Adipocyte (in vitro differentiated cells): ENCODE measurements around the gene FMNL2.
A peak's percentile ranks its signal among the peaks of the same experiment; 100 is the strongest.

Source experiments
- DNase-seq: peaks from one replicate; pipeline ENCODE4 v3.0.0-alpha.2; 2015; ENCODE audit warnings: low read depth
- H3K27me3 ChIP-seq: replicated peaks from 2 replicates; pipeline ENCODE4 v1.7.0; 2013; ENCODE audit warnings: mild to moderate bottlenecking, low read length, moderate library complexity; ENCODE audit not compliant: control insufficient read depth, insufficient read depth
- H3K36me3 ChIP-seq: 2 replicates; pipeline ENCODE4 v1.7.0; 2013; ENCODE audit warnings: low read length, mild to moderate bottlenecking, moderate library complexity; ENCODE audit not compliant: control insufficient read depth, insufficient read depth, severe bottlenecking
- H3K4me1 ChIP-seq: 2 replicates; pipeline ENCODE4 v1.7.0; 2013; ENCODE audit warnings: mild to moderate bottlenecking, low read length, moderate library complexity; ENCODE audit not compliant: control insufficient read depth, insufficient read depth
- H3K4me3 ChIP-seq: 2 replicates; pipeline ENCODE4 v1.7.0; 2013; ENCODE audit warnings: mild to moderate bottlenecking, low read length, moderate library complexity
- H3K9ac ChIP-seq: 2 replicates; pipeline ENCODE4 v1.7.0; 2013; ENCODE audit warnings: mild to moderate bottlenecking, low read length, moderate library complexity
- H3K9me3 ChIP-seq: 2 replicates; pipeline ENCODE4 v1.7.0; 2013; ENCODE audit warnings: mild to moderate bottlenecking, low read length, moderate library complexity; ENCODE audit not compliant: control insufficient read depth

FMNL2 gene

DNA sequence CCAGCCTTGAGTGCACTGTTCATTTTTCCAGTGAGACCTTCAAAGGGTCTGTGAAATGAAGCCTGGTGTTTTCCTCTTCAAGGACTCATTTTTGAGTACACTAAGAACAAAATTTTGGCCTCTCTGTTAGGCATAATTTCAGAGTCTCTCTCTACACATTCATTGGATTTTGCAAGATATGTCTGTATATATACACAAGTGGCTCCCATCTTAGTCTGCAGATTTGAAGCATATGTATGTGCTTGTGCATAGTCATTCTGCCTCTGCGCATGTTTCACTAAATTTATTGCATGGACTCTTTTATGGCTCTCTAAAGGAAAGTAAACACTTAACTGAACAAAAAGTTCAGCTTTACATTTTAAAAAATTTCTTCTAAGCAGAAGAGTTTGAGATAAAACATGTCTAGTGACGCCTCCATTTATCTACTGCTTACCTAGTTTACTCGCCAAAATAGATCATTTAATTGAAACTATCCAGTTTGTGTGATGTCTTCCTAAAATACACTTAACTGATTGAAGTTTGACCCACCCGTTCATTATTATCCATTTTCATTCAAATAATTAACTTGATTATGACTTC lies 145.9 kb downstream of the FMNL2 start:
- Histone ChIP-seq H3K36me3 (no peaks in the 10 kb centered on the region), H3K4me3 (no peak overlapping the region), H3K9ac (no peak overlapping the region), H3K9me3 (no peaks in the 10 kb centered on the region), H3K4me1 (no peaks in the 10 kb centered on the region), H3K27me3 (no peaks in the 10 kb centered on the region)
- DNase-seq = no peak

DNA sequence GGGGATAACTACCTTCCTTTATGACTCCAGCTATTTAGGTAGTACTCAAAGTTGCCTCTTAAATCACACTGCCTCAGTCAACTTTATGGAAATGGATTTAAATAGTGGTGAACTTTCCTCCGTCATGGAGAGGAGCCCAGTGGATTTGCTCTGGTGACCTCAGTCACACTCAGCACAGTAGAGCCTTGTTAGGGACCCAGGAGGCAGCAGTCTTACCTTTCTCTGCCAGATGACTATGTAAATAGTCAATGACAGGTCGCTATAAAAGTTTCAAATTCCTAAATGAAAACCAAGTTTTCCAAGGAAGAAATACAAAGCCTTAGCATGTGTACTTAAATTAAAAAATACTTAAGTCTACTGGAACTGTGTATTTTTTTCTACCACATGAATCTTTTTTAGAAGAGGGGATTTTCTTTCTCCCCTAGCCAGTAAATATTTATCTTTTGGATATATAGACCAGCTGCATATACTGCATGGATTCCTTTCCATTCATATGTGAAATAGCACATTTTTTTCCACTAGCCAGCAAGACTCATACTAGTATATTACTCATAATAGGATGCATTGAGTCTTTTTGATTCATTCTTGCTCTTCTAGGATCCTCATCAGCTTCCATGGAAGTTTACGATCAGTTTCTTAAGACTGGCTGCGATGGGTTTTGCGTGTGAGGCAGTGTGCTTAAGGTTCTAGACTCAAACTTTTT lies 147.1 kb downstream of the FMNL2 start:
- Histone ChIP-seq H3K4me3 (no peak overlapping the region), H3K36me3 (no peaks in the 10 kb centered on the region), H3K4me1 (peaks cover 6% of the 10 kb centered on the region), H3K9ac (no peak overlapping the region), H3K9me3 (no peaks in the 10 kb centered on the region), H3K27me3 (no peaks in the 10 kb centered on the region)
- no peak for DNase-seq

GRCh38 chr2:152483276-152484063 lies 148.5 kb downstream of the FMNL2 start:
- H3K9me3 ChIP-seq = no peaks in the 10 kb centered on the region
- DNase-seq = no peak
- H3K4me1 ChIP-seq = peaks cover 17% of the 10 kb centered on the region
- H3K9ac ChIP-seq = no peak overlapping the region
- no peaks in the 10 kb centered on the region for H3K36me3 ChIP-seq
- H3K4me3 ChIP-seq = no peak overlapping the region
- no peaks in the 10 kb centered on the region for H3K27me3 ChIP-seq

DNA sequence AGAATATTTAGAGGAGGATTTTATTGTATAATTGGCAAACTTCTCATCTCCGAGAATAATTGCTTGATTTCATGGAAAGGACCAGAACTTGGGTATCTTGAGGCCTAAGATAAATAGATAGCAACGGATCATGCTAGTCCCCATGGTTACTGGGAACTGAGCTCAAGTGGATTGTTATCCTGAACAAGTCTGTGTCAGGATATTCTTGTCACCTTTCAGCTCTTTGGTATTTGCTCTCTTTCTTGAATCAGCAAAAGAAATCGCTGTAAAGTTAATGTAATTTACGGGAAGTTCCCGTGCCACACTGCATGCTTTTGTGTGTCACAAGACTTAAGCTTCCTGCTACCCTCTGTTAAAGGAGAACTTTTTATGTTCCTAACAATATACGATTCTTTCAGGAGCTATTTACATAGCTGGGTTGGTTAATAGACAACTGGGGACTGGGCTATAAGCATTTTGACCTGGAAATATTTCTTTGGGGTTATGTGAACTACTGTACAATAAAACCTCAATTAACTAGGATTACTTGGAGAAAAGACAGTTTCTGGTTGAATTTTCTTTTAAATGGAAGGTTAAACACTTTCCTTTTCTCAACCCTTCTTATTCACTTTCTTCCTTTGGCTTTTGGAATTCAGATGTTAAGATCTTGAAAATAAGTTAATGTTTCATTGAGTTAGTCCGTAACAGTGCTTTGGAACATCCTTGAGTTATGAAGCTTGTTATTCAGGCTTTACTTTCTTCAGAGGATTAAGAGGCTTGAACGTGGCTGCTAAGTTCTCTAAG lies 151.2 kb downstream of the FMNL2 start:
- no peak for DNase-seq
- peaks cover 31% of the 10 kb centered on the region for H3K4me1 ChIP-seq

DNA sequence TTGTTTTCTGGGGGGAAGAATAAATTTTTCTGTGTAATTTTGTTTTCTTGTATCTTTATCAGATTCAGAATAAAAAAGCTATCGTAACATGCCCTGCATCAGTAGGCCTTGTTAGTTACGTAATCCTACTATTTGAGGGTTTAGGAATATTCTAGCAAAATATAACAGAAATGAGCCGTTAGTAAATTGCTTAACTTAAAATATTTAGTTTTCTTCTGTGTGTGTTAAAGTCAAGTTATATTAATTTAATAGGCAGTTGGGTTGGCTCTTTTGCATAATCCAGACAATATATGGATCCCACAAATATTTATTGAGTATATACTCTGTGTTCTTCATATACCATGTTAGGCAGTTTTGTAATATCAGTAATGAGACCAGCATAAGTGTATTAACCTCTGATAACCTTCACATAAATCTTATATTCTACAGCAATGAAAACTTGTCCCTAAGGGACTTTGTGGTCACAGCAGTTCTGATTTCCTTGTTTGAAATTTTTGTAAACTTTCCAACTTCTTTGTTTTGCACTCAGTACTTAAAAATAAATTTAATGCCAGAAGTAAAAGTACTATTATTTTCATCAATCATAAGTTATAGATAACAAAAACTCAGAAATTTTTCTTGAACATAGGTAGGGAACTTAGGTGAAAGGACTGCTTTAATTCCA lies 151.9 kb downstream of the FMNL2 start:
- Histone ChIP-seq H3K4me3 (no peak overlapping the region), H3K9ac (no peak overlapping the region), H3K27me3 (no peaks in the 10 kb centered on the region), H3K9me3 (no peaks in the 10 kb centered on the region), H3K36me3 (no peaks in the 10 kb centered on the region), H3K4me1 (peaks cover 36% of the 10 kb centered on the region)
- no peak for DNase-seq

More for the DNA sequence above, 151.2 kb downstream of the FMNL2 start:
- no peaks in the 10 kb centered on the region for H3K36me3 ChIP-seq
- H3K27me3 ChIP-seq = no peaks in the 10 kb centered on the region
- no peaks in the 10 kb centered on the region for H3K9me3 ChIP-seq
- H3K4me3 ChIP-seq = no peak overlapping the region
- no peak overlapping the region for H3K9ac ChIP-seq

- DNase-seq = no peak
- no peaks in the 10 kb centered on the region for H3K27me3 ChIP-seq
- H3K4me3 ChIP-seq = no peak overlapping the region
- H3K9me3 ChIP-seq = no peaks in the 10 kb centered on the region
- H3K9ac ChIP-seq = no peak overlapping the region
- H3K4me1 ChIP-seq = peaks cover 48% of the 10 kb centered on the region
- no peaks in the 10 kb centered on the region for H3K36me3 ChIP-seq
Observed at GRCh38 chr2:152488075-152488474, 153.1 kb downstream of the FMNL2 start.

DNA sequence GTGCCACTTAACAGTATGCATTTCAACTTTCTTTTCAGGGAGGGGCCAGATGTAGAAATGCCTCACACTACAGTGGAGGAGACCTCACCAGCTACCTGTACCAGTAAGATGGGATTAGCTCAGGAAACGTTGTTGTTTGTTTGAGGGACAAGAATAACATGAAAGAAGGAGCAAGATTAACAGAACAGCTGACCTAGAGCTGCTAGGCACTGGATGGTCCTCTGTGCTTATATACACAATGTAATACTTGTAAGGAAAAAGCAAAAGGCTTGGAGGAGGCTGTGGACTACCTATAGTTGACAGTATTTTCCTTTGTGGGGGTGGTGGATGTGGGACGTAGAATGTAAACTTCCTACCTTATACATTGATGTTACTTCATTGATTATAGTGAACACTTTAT lies 154.4 kb downstream of the FMNL2 start:
- peaks cover 61% of the 10 kb centered on the region for H3K4me1 ChIP-seq
- no peaks in the 10 kb centered on the region for H3K36me3 ChIP-seq
- no peak overlapping the region for H3K4me3 ChIP-seq
- no peak overlapping the region for H3K9ac ChIP-seq
- DNase-seq = no peak
- no peaks in the 10 kb centered on the region for H3K9me3 ChIP-seq
- no peaks in the 10 kb centered on the region for H3K27me3 ChIP-seq

GRCh38 chr2:152490686-152491455 lies 155.9 kb downstream of the FMNL2 start:
- no peaks in the 10 kb centered on the region for H3K9me3 ChIP-seq
- no peak for DNase-seq
- no peak overlapping the region for H3K4me3 ChIP-seq
- no peaks in the 10 kb centered on the region for H3K36me3 ChIP-seq
- H3K4me1 ChIP-seq = peaks cover 64% of the 10 kb centered on the region
- H3K27me3 ChIP-seq = no peaks in the 10 kb centered on the region
- peak overlapping the region; percentile 10 for H3K9ac ChIP-seq

- peak overlapping the region; percentile 30 for H3K9ac ChIP-seq
- H3K4me1 ChIP-seq = peaks cover 57% of the 10 kb centered on the region
- no peaks in the 10 kb centered on the region for H3K9me3 ChIP-seq
- peak overlapping the region; percentile 35 for H3K4me3 ChIP-seq
- DNase-seq = no peak
- H3K36me3 ChIP-seq = no peaks in the 10 kb centered on the region
- no peaks in the 10 kb centered on the region for H3K27me3 ChIP-seq
Observed at GRCh38 chr2:152492131-152492530, 157.2 kb downstream of the FMNL2 start.

DNA sequence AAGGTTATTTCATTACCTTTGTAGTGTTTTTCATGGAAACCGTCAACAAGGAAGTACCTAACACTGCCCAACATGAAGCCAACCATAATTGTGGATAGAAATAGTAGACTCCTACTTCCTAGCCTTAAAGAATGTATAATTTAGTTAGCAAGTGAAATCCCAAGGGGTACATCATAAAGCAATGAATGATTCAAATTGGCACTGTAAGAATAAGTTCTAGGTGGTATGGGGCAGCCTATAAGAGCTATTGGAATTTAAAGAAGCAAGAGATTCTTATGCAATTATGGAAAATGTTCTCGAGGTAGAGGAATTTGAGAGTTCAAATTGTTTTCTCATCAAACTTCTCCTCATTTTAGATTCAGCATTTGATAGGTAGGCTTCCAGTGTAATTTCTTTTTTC lies 157.9 kb downstream of the FMNL2 start:
- peak overlapping the region; percentile 30 for H3K9ac ChIP-seq
- DNase-seq = no peak
- peaks cover 58% of the 10 kb centered on the region for H3K4me1 ChIP-seq
- no peaks in the 10 kb centered on the region for H3K36me3 ChIP-seq
- no peaks in the 10 kb centered on the region for H3K9me3 ChIP-seq
- no peaks in the 10 kb centered on the region for H3K27me3 ChIP-seq
- H3K4me3 ChIP-seq = peak overlapping the region; percentile 35
